Tibial artery (tissue), 4 donors: ENCODE results near the gene RHAG.
"Not testable (repeated sequence)": the region's sequence is repeated elsewhere in the genome, so short reads cannot be mapped to it uniquely, and the experiment has no call there.

ENCODE experiments used
- DNase-seq, 2 donors: peaks; one replicate each; pipeline ENCODE4 v3.0.0-alpha.2; 2019
- H3K27ac ChIP-seq, 2 donors: fragments of 200-600 bp; sonication (generic) in 1 of 2; 1 replicate in 1 of 2; 2 replicates in 1 of 2; pipeline ENCODE4 v1.5.1; 2018 to 2019; ENCODE audit warnings: mild to moderate bottlenecking in 1 of 2
- H3K27me3 ChIP-seq, 2 donors: fragments of 200-600 bp; sonication (generic) in 1 of 2; one replicate each; pipeline versions ENCODE4 v1.5.1 to v1.6.0; 2016 to 2019
- H3K36me3 ChIP-seq, 3 donors: fragments of 200-600 bp; sonication (generic) in 2 of 3; one replicate each; pipeline ENCODE4 v1.5.1; 2016 to 2019; ENCODE audit warnings: mild to moderate bottlenecking in 2 of 3
- H3K4me1 ChIP-seq, 4 donors: fragments of 200-600 bp; sonication (generic) in 2 of 4; 1 replicate in 3 of 4; 2 replicates in 1 of 4; pipeline ENCODE4 v1.5.1; 2016 to 2019
- H3K4me3 ChIP-seq, 2 donors: fragments of 200-600 bp; sonication (generic) in 1 of 2; 1 replicate in 1 of 2; 2 replicates in 1 of 2; pipeline ENCODE4 v1.5.1; 2018 to 2019; ENCODE audit warnings: mild to moderate bottlenecking in 2 of 2
- H3K9me3 ChIP-seq, 3 donors: fragments of 200-600 bp; sonication (generic) in 1 of 3; one replicate each; pipeline ENCODE4 v1.5.1; 2016 to 2019
- CTCF ChIP-seq, 2 experiments: fragments of 200-600 bp in 1 of 2; fragments of 450-650 bp in 1 of 2; IDR thresholded peaks; one replicate each; pipeline ENCODE4 v1.5.1; 2017 to 2019; ENCODE audit warnings: antibody characterized with exemption in 2 of 2, mild to moderate bottlenecking in 1 of 2, moderate library complexity in 1 of 2
- intact Hi-C: fragments of 100-400 bp; cut with DNase I; formaldehyde crosslinking; loops from one replicate; pipeline ENCODE4 v1.15.0; 2023; ENCODE audit warnings: low total_unique reads

RHAG gene

GRCh38 chr6:49626811-49627210 lies 9.8 kb downstream of the RHAG start:
- Histone ChIP-seq H3K4me3 (no peak overlapping the region), H3K27me3 (no peaks in the 10 kb centered on the region)

DNA sequence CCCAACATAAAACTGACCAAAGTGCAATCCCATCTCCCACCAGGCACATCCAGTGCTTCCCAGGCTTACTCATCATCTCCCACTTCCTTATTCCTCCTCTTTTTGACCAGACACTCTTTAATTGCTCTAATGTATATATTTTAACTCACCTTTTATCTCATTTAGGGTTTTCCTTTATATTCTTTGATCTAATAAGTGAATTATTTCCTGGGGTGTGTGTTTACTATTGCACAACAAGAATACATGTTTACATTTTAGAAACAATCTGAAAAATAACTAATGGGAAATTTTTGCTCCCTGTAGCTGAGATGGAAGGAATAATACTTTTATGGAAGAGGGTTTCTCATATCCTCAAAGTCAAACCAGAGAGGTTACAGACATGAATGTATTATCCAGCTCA lies 18.4 kb downstream of the RHAG start:
- H3K27me3 ChIP-seq: no peaks in the 10 kb centered on the region
- H3K27ac ChIP-seq: no peak overlapping the region
- intact Hi-C loops: no loop called here
- no peak for DNase-seq
- no peaks in the 10 kb centered on the region for H3K9me3 ChIP-seq
- no peaks in the 10 kb centered on the region for H3K4me1 ChIP-seq
- no peaks in the 10 kb centered on the region for H3K36me3 ChIP-seq
- no peak for TF ChIP-seq CTCF (IDR thresholded peaks at IDR 0.05)
- no peak overlapping the region for H3K4me3 ChIP-seq

More at GRCh38 chr6:49626811-49627210, 9.8 kb downstream of the RHAG start:
- Histone ChIP-seq H3K9me3 (no peaks in the 10 kb centered on the region), H3K27ac (no peak overlapping the region), H3K36me3 (no peaks in the 10 kb centered on the region), H3K4me1 (no peaks in the 10 kb centered on the region)
- intact Hi-C loops: no loop called here
- no peak for DNase-seq
- no peak for TF ChIP-seq CTCF (IDR thresholded peaks at IDR 0.05)

- H3K36me3 ChIP-seq, DNase-seq, H3K4me3 ChIP-seq, H3K9me3 ChIP-seq, H3K27ac ChIP-seq, H3K4me1 ChIP-seq, intact Hi-C loops, H3K27me3 ChIP-seq: not testable (repeated sequence)
Observed at GRCh38 chr6:49614144-49614543, 22.5 kb downstream of the RHAG start.

- Histone ChIP-seq H3K9me3 (no peaks in the 10 kb centered on the region), H3K4me3 (no peak overlapping the region), H3K36me3 (no peaks in the 10 kb centered on the region), H3K27ac (no peak overlapping the region), H3K4me1 (no peaks in the 10 kb centered on the region), H3K27me3 (peaks cover 0 to 4% of the 10 kb centered on the region in 2 donors)
- no peak for DNase-seq
- intact Hi-C loops: no loop called here
- TF ChIP-seq CTCF (IDR thresholded peaks at IDR 0.05): no peak
Observed at GRCh38 chr6:49609285-49609684, 27.4 kb downstream of the RHAG start.

DNA sequence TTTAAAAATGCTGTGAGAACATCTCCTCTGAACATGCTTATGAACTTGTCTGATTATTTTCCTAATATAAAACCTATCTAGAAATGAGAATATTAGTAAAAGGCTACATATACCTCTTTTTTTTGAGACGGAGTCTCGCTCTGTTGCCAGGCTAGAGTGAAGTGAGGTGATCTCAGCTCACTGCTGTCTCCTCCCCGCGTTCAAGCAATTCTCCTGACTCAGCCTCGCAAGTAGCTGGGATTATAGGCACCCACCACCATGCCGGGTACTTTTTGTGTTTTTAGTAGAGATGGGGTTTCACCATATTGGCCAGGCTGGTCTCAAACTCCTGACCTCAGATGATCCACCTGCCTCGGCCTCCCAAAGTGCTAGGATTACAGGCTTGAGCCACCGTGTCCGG lies 28.4 kb downstream of the RHAG start:
- H3K36me3 ChIP-seq, intact Hi-C loops, H3K27ac ChIP-seq, H3K9me3 ChIP-seq, H3K4me1 ChIP-seq, DNase-seq, H3K4me3 ChIP-seq, H3K27me3 ChIP-seq: not testable (repeated sequence)

- H3K27ac ChIP-seq: no peak overlapping the region
- H3K27me3 ChIP-seq: peaks cover 0 to 4% of the 10 kb centered on the region in 2 donors
- DNase-seq: no peak
- intact Hi-C loops: no loop called here
- TF ChIP-seq CTCF (IDR thresholded peaks at IDR 0.05): no peak
- no peaks in the 10 kb centered on the region for H3K9me3 ChIP-seq
- H3K4me1 ChIP-seq: no peaks in the 10 kb centered on the region
- no peaks in the 10 kb centered on the region for H3K36me3 ChIP-seq
- no peak overlapping the region for H3K4me3 ChIP-seq
Observed at GRCh38 chr6:49607391-49607982, 29.2 kb downstream of the RHAG start.
